HFF-Myc (cell line): ENCODE measurements around the gene DNAJC10.

Experiments used
- DNase-seq: peaks from one replicate; pipeline ENCODE4 v3.0.0-alpha.2; 2011; ENCODE audit warnings: low read depth; ENCODE audit errors: extremely low read depth
- H3K4me3 ChIP-seq: replicated peaks from 2 replicates; pipeline ENCODE4 v1.5.1; 2011; ENCODE audit warnings: low read depth, mild to moderate bottlenecking, control low read depth, low read length
- CTCF ChIP-seq: IDR thresholded peaks from 2 replicates; pipeline ENCODE4 v1.5.1; 2012; ENCODE audit warnings: mild to moderate bottlenecking, low read depth, low read length, control low read depth; ENCODE audit errors: missing control alignments

The DNAJC10 gene

DNA sequence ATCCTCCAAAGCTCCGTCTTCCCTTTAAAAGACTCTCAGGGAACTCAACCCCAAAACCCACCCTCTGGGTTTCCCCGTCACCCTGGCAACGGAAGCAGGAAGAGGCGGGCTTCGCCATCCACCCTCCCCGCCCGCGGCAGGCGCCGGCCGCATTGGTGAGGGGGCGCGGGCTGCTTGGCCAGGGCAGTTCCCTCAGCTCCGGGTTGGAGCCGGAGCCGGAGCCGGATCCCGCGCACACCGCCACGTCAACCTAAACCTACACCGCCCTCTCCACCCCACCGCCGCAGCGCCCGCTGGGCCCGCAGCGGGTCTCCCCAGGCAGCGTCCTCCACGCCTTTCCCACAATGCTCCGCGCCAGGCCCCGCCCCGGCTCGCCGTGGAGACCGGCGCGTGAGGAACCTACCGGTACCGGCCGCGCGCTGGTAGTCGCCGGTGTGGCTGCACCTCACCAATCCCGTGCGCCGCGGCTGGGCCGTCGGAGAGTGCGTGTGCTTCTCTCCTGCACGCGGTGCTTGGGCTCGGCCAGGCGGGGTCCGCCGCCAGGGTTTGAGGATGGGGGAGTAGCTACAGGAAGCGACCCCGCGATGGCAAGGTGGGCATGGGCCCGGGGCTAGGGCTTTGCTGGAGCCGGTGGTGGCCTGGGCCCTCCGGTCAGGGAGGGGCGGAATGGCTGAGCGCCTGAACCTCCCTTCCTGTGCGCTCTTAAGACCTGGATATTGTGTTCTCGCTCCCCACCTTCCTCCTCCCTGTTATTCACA, at the start of gene DNAJC10:
TSS of gene DNAJC10 (plus strand) at position 366 of the 758 bp plus-strand sequence. CDS start 1,830 bp downstream, outside the sequence.
- peak within 1 kb of the TSS; percentile 95 for H3K4me3 ChIP-seq
- DNase-seq = peak; percentile 43
- TF ChIP-seq CTCF = no peak

DNA sequence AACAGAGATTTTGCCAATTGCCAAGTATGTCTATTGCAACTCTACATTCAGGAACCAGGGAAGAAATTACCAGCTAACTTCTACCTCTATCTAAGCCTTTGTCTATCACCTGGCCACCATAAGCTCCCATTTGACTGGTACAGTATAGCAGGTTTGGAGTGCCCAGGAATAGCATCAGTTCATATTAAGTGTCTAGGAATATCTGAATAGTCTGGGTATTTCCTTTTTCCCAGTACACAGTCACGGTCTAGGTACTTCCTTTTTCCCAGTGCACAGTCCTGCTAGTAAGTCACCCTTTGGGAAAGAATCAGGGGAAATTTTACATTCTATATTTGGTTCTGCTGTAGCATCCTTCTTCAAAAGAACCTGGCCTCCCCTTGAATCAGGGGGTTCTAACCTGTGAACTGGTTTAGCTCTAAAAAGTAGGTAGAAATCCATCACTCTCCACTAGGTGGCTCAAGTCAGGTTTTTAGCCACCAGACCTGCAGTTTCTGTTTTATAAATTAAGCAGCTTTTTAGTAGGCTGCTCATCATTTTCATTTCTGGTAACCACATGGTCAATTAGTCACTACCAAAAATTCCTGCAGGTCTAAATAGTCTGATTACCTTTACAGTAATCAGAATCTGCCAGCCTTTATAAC, 49.3 kb upstream of the DNAJC10 start:
- peak; percentile 61 for TF ChIP-seq CTCF
- H3K4me3 ChIP-seq = no peak overlapping the region
- DNase-seq = no peak

- DNase-seq = no peak
- H3K4me3 ChIP-seq = no peak overlapping the region
- no peak for TF ChIP-seq CTCF
Observed at GRCh38 chr2:182667315-182667695, 48.8 kb upstream of the DNAJC10 start.

DNA sequence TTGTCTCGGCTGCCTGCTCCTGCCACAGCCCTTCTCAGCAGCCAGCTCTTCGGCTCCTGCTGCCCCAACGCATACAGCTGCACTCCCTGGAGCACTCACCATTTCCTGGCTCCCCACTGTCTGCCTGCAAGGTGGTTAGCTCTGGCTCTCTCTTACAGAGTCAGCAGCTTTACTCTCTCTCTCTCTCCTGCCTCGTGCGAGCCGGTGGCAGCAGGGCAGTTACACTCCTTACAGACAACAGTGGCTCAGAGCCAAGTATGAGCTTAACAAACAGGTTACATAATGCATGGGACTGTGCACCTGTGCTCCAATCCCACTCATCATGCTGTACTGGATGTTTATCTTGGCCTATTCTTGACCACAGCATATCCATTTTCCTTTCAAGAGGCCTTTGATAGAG, 47.4 kb upstream of the DNAJC10 start:
- no peak for DNase-seq
- TF ChIP-seq CTCF = no peak
- H3K4me3 ChIP-seq = no peak overlapping the region

DNA sequence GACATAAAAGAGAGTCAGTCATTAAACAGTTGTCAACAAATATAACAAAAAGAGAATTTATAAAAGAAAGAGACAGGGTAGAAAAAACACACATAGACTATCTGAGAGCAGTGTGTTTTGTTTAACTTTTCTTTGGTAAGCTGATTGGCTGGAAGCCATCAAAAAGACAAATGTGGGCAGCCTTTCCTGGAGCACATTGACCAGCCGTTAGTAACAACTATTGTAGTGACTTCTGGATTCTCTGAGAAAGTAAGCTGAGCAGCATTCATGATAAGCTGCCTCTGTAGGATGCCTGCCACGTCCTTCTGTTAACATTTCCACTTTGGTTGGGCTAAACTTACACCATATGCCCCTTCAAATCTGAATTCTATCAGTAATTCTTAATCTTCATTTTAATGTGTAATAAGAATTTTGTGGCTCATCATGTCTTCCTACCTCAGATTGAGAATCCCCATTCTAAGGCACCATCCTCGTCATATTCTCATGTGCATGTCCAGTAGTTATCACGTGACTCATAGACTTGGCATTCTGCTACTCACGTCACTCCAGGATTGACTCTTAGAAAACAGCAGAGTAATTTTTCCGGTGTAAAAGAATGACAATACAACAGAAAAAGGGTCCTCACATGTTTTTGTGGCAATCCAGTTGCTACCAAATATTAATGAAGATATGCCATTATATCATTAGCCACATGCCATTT, 43.4 kb upstream of the DNAJC10 start:
- no peak overlapping the region for H3K4me3 ChIP-seq
- TF ChIP-seq CTCF = no peak
- peak; percentile 19 for DNase-seq

GRCh38 chr2:182680837-182681236, 35.2 kb upstream of the DNAJC10 start:
- no peak for TF ChIP-seq CTCF
- DNase-seq = no peak
- H3K4me3 ChIP-seq = no peak overlapping the region
